Lower leg skin (tissue), 4 donors: ENCODE measurements around the gene SFI1. TPM values are rescaled to one million over a fixed set of nuclear protein-coding genes. Genes with fewer than 3 reads are reported as not detected.

ENCODE experiments used
- DNase-seq, 2 donors: peaks; one replicate each; pipeline ENCODE4 v3.0.0-alpha.2; 2019; ENCODE audit warnings: low spot score in 2 of 2
- H3K4me3 ChIP-seq: fragments of 200-600 bp; sonication (generic); 2 replicates; pipeline ENCODE4 v1.5.1; 2017; ENCODE audit warnings: mild to moderate bottlenecking, low read depth; ENCODE audit not compliant: poor library complexity, severe bottlenecking
- POLR2A ChIP-seq, 2 donors: fragments of 450-650 bp; IDR thresholded peaks; one replicate each; pipeline ENCODE4 v1.6.1; 2016 to 2017; ENCODE audit warnings: antibody characterized with exemption in 2 of 2, mild to moderate bottlenecking in 1 of 2, moderate library complexity in 1 of 2
- WGBS, 2 donors: methylation state at CpG; one replicate each; pipeline ENCODE4 v1.1.5; 2018; 5-methylcytosine and 5-hydroxymethylcytosine counted together
- intact Hi-C: fragments of 100-400 bp; cut with DNase I; formaldehyde crosslinking; loops from one replicate; pipeline ENCODE4 v1.15.0; 2023; ENCODE audit warnings: low total_unique reads
- total RNA-seq, 4 donors: library from RNA; depleted of rRNA; stranded (reverse); fragments of >200 nt; gene quantifications; one replicate each; pipeline ENCODE4 v1.1.0, GENCODE V29; 2016
- TF ChIP-seq, protein P1 (sequence below), 3 donors: fragments of 450-650 bp; IDR thresholded peaks; one replicate each; pipeline ENCODE4 v1.5.1; 2016; ENCODE audit warnings: antibody characterized with exemption in 3 of 3, mild to moderate bottlenecking in 3 of 3, moderate library complexity in 2 of 3

SFI1 gene
- total RNA-seq, 4 donors from 2014 or later: 24.2 to 66.4 (median 32.2) TPM

DNA sequence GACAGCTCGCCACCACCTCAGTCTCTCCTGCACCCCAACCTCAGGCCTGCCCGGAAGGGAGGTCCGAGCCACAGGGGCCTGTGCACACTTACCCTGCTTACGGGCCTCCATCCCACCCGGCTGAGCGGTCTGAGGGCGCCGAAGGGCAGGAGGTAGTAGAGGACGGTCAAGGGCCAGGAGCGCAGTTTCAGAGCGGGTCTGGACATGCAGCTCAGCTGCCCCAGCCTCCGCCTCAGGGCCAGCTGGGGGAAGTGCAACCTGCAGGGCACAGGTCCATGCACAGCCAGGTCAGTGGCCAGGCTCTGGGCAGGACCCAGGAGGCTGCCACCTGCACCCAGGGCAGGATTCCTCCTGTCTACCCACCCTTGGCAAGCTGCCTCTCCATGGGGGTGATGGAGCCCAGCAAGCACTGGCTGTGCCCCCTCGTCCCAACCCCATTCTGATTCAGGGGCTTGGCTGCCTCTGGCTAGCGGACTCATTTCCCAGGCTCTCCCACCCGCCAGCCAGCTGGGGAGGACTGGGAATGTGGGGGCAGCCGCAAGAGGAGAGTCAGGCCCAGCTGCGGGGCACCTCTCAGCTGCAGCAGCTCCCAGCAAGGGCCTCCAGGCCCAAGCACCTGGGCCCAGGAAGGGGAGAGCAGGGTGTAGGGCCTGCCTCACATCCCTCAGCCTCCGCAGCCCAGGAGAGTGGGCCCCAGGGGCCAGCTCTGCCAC is 127.4 kb downstream of the SFI1 start:
- intact Hi-C loops: no loop called here
- TF ChIP-seq, protein P1, sequence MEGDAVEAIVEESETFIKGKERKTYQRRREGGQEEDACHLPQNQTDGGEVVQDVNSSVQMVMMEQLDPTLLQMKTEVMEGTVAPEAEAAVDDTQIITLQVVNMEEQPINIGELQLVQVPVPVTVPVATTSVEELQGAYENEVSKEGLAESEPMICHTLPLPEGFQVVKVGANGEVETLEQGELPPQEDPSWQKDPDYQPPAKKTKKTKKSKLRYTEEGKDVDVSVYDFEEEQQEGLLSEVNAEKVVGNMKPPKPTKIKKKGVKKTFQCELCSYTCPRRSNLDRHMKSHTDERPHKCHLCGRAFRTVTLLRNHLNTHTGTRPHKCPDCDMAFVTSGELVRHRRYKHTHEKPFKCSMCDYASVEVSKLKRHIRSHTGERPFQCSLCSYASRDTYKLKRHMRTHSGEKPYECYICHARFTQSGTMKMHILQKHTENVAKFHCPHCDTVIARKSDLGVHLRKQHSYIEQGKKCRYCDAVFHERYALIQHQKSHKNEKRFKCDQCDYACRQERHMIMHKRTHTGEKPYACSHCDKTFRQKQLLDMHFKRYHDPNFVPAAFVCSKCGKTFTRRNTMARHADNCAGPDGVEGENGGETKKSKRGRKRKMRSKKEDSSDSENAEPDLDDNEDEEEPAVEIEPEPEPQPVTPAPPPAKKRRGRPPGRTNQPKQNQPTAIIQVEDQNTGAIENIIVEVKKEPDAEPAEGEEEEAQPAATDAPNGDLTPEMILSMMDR (IDR thresholded peaks at IDR 0.05): no peak
- no peak for TF ChIP-seq POLR2A (IDR thresholded peaks at IDR 0.05)
- 84 to 85% methylated on average over 15 of the region's 18 CpGs for WGBS, 2 donors
- H3K4me3 ChIP-seq: no peak overlapping the region
- DNase-seq: no peak

GRCh38 chr22:31625257-31625640 is 128.9 kb downstream of the SFI1 start:
- intact Hi-C loops: no loop called here
- 81 to 84% methylated on average over 5 to 7 of the region's 7 CpGs for WGBS, 2 donors
- no peak for DNase-seq
- TF ChIP-seq, protein P1 (IDR thresholded peaks at IDR 0.05): no peak
- no peak for TF ChIP-seq POLR2A (IDR thresholded peaks at IDR 0.05)
- H3K4me3 ChIP-seq: no peak overlapping the region

- intact Hi-C loops: no loop called here
- no peak for DNase-seq
- H3K4me3 ChIP-seq: no peak overlapping the region
- no peak for TF ChIP-seq POLR2A (IDR thresholded peaks at IDR 0.05)
- TF ChIP-seq, protein P1 (IDR thresholded peaks at IDR 0.05): no peak
- 49% methylated on average over 29 to 31 of the region's 31 CpGs for WGBS, 2 donors
Observed at GRCh38 chr22:31625661-31626426, 129.5 kb downstream of the SFI1 start.

DNA sequence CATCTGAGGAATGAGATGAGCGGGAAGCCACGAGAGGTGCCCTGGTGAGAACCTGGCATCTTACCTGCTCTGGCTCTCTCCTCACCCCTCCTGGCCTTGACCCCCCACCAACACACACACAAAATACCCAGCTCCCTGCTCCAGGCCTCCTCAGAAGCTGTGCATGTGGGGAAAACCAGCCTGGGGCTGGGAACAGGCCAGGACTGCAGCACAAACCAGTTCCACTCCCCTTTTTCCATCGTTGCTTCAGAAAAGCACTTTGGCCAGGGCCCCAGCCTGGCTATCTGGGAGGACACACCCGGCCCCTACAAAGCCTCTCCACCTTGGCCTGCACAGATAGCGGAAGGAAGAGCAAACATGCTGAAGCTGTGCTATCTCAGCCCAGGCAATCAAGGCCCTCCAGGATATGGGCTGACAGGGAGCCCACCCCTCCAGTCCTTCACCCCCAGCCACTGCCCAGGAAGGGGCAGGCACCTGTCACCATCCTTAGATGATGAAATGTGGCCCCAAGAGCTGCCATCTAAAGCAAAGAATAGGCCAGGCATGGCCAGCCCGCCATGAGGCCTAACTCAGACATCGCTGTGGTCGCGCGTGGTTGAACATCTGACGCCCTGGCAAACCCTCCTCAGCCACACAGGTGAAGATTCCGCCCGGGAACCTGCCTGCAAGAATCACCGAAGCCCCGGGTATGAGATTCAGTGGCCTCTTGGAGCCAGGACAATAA is 130.3 kb downstream of the SFI1 start:
- 69 to 77% methylated on average over 15 of the region's 15 CpGs for WGBS, 2 donors
- H3K4me3 ChIP-seq: no peak overlapping the region
- intact Hi-C loops: no loop called here
- no peak for TF ChIP-seq POLR2A (IDR thresholded peaks at IDR 0.05)
- TF ChIP-seq, protein P1 (IDR thresholded peaks at IDR 0.05): no peak
- no peak for DNase-seq

DNA sequence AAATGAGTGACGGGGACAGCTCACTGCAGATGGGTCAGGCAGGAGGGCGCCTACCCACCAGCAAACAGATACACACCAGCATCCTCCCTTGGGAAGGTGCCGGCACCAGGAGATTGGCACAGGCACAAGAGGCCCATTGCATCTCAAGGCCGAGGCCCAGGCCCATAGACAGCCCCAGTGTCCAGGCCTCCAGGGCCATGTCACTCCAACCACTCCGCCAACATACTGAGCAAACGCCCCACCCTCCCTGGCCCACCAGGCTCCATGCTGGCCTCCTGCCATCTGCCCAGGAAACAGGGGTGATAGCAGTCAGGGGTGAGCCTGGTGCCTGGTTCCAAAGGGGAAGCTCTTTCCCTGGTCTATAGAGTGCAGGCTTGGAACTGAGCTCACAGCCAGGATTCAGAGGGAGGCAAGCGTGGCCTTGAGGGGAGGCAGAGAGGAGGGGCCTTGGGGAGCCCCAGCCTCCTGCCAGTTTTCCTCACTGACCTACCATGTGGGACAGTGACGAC is 130.9 kb downstream of the SFI1 start:
- no peak for DNase-seq
- intact Hi-C loops: no loop called here

More for the DNA sequence above, 130.9 kb downstream of the SFI1 start:
- 73 to 80% methylated on average over 7 of the region's 8 CpGs for WGBS, 2 donors
- H3K4me3 ChIP-seq: no peak overlapping the region
- TF ChIP-seq, protein P1 (IDR thresholded peaks at IDR 0.05): no peak
- no peak for TF ChIP-seq POLR2A (IDR thresholded peaks at IDR 0.05)
